HCT116 (cell line): Measurements from ENCODE around the gene TMEM256. TPM values are rescaled to one million over a fixed set of nuclear protein-coding genes. Genes with fewer than 3 reads are reported as not detected.

ENCODE experiments used
- ATAC-seq: fragments of 200-7000 bp; cut with Tn5 transposase; 2 replicates; pipeline ENCODE4 v1.9.1; 2020; ENCODE audit warnings: mild to moderate bottlenecking, moderate library complexity
- BruUV-seq: library from RNA; stranded (reverse); fragments of 400-500 nt; replicated peaks from 2 replicates; lab custom pipeline; 2021; lab: Mats Ljungman, UMichigan
- CTCF ChIA-PET: fragments of 300-600 bp; sonication (Branson Sonifier 250); formaldehyde crosslinking; loops from one replicate; lab custom pipeline; 2021; ENCODE audit warnings: antibody characterized with exemption; lab: Charles Lee
- POLR2A ChIA-PET: fragments of 300-600, 350-600 bp; sonication (Branson Sonifier 250); formaldehyde crosslinking; loops from one replicate; lab custom pipeline; 2021; ENCODE audit warnings: antibody characterized with exemption; lab: Charles Lee
- RAD21 ChIA-PET, 2 experiments: fragments of 300-600 bp; sonication (Branson Sonifier 250); formaldehyde crosslinking; loops; one replicate each; lab custom pipeline; 2023; ENCODE audit warnings: low total read pairs in 2 of 2; ENCODE audit not compliant: uncharacterized antibody in 2 of 2, unreplicated experiment in 2 of 2, low non-redundant PET in 1 of 2; lab: Charles Lee
- DNase-seq: peaks from one replicate; pipeline ENCODE4 v3.0.0-alpha.2; 2010; ENCODE audit warnings: low read depth, low spot score
- H2AFZ ChIP-seq: fragments of 200-600 bp; shearing (Covaris generic), sonication (generic); 2 replicates; pipeline ENCODE4 v1.6.1; 2017; ENCODE audit warnings: low read depth, mixed run types, mixed read lengths, antibody characterized with exemption, low read length; ENCODE audit not compliant: poor library complexity, severe bottlenecking
- H3K27ac ChIP-seq: 2 replicates; pipeline ENCODE4 v1.5.1; 2012; ENCODE audit warnings: low read depth, low read length
- H3K27me3 ChIP-seq: fragments of 200-600 bp; sonication (generic); 2 replicates; pipeline ENCODE4 v1.6.1; 2016; ENCODE audit warnings: mixed run types, low read length, mixed read lengths; ENCODE audit not compliant: insufficient read depth
- H3K36me3 ChIP-seq, 2 experiments: fragments of 200-500 bp in 1 of 2; fragments of 200-600 bp in 1 of 2; sonication (Bioruptor generic) in 1 of 2; sonication (generic) in 1 of 2; 2 replicates each; pipeline versions ENCODE4 v1.5.1 to v1.6.1; 2014 to 2016; ENCODE audit warnings: low read length in 2 of 2, inconsistent platforms in 1 of 2, mixed read lengths in 1 of 2, mixed run types in 1 of 2; ENCODE audit not compliant: insufficient read depth in 2 of 2, control insufficient read depth in 1 of 2
- H3K4me1 ChIP-seq, 2 experiments: fragments of 200-600 bp in 1 of 2; sonication (generic) in 1 of 2; 2 replicates each; pipeline versions ENCODE4 v1.5.1 to v1.6.1; 2012 to 2017; ENCODE audit warnings: low read length in 2 of 2, inconsistent platforms in 1 of 2, mild to moderate bottlenecking in 1 of 2, mixed read lengths in 1 of 2, mixed run types in 1 of 2, moderate library complexity in 1 of 2; ENCODE audit not compliant: insufficient read depth in 2 of 2, control insufficient read depth in 1 of 2
- H3K4me2 ChIP-seq: fragments of 200-600 bp; sonication (generic); 2 replicates; pipeline ENCODE4 v1.6.1; 2017; ENCODE audit warnings: mixed run types, low read length, mixed read lengths
- H3K4me3 ChIP-seq, 2 experiments: fragments of 200-600 bp in 1 of 2; sonication (generic) in 1 of 2; replicated peaks in 1 of 2; 2 replicates each; pipeline ENCODE4 v1.5.1; 2011 to 2016; ENCODE audit warnings: low read length in 2 of 2, control low read depth in 1 of 2, low read depth in 1 of 2, mild to moderate bottlenecking in 1 of 2, mixed read lengths in 1 of 2, mixed run types in 1 of 2
- H3K79me2 ChIP-seq: fragments of 200-600 bp; sonication (generic); 2 replicates; pipeline ENCODE4 v1.6.1; 2017; ENCODE audit warnings: mild to moderate bottlenecking, mixed run types, low read length, moderate library complexity, mixed read lengths; ENCODE audit not compliant: insufficient read depth
- H3K9ac ChIP-seq: fragments of 200-600 bp; sonication (generic); 2 replicates; pipeline ENCODE4 v1.6.1; 2016; ENCODE audit warnings: low read length, mixed read lengths
- H3K9me2 ChIP-seq: fragments of 200-600 bp; sonication (generic), shearing (Covaris generic); 2 replicates; pipeline ENCODE4 v1.6.1; 2017; ENCODE audit warnings: mixed run types, mild to moderate bottlenecking, moderate library complexity; ENCODE audit not compliant: insufficient read depth
- H3K9me3 ChIP-seq, 2 experiments: fragments of 200-500 bp in 1 of 2; fragments of 200-600 bp in 1 of 2; sonication (Bioruptor generic) in 1 of 2; sonication (generic) in 1 of 2; 2 replicates each; pipeline ENCODE4 v1.6.1; 2014 to 2017; ENCODE audit warnings: low read length in 2 of 2, mixed read lengths in 2 of 2, inconsistent platforms in 1 of 2, low read depth in 1 of 2, mild to moderate bottlenecking in 1 of 2, mixed run types in 1 of 2, moderate library complexity in 1 of 2; ENCODE audit not compliant: control insufficient read depth in 1 of 2, insufficient read depth in 1 of 2
- H4K20me1 ChIP-seq: fragments of 200-600 bp; sonication (generic), shearing (Covaris generic); 2 replicates; pipeline ENCODE4 v1.6.1; 2017; ENCODE audit warnings: mixed run types, mild to moderate bottlenecking, moderate library complexity; ENCODE audit not compliant: insufficient read depth
- ATF3 ChIP-seq: IDR thresholded peaks from 2 replicates; pipeline ENCODE4 v1.6.1; 2012
- CBX3 ChIP-seq: IDR thresholded peaks from 2 replicates; pipeline ENCODE4 v1.6.1; 2012; ENCODE audit warnings: low read depth
- CTCF ChIP-seq, 3 experiments: fragments of 200-600 bp in 1 of 3; sonication (generic) in 1 of 3; IDR thresholded peaks in 2 of 3; conservative IDR thresholded peaks in 1 of 3; 2 replicates each; pipeline ENCODE4 v1.5.1; 2012 to 2017; ENCODE audit warnings: low read depth in 2 of 3, low read length in 2 of 3, antibody characterized with exemption in 1 of 3, borderline replicate concordance in 1 of 3, control low read depth in 1 of 3, mild to moderate bottlenecking in 1 of 3, mixed read lengths in 1 of 3, mixed run types in 1 of 3, moderate library complexity in 1 of 3; ENCODE audit not compliant: insufficient read depth in 1 of 3
- EGR1 ChIP-seq: IDR thresholded peaks from 2 replicates; pipeline ENCODE4 v1.6.1; 2012; ENCODE audit warnings: low read depth
- ELF1 ChIP-seq: IDR thresholded peaks from 2 replicates; pipeline ENCODE4 v1.6.1; 2012; ENCODE audit warnings: low read depth, borderline replicate concordance
- EZH2 ChIP-seq: fragments of 200-600 bp; sonication (generic); IDR thresholded peaks from 2 replicates; pipeline ENCODE4 v1.6.1; 2017; ENCODE audit warnings: antibody characterized with exemption, mixed run types
- POLR2AphosphoS5 ChIP-seq: IDR thresholded peaks from 2 replicates; pipeline ENCODE4 v1.6.1; 2011; ENCODE audit warnings: mild to moderate bottlenecking, low read depth, low read length, moderate library complexity
- RAD21 ChIP-seq: IDR thresholded peaks from 2 replicates; pipeline ENCODE4 v1.6.1; 2012; ENCODE audit warnings: low read depth, mild to moderate bottlenecking
- REST ChIP-seq: IDR thresholded peaks from 2 replicates; pipeline ENCODE4 v1.6.1; 2012; ENCODE audit warnings: low read depth
- SIN3A ChIP-seq: IDR thresholded peaks from 2 replicates; pipeline ENCODE4 v1.6.1; 2012; ENCODE audit warnings: low read depth
- SP1 ChIP-seq: IDR thresholded peaks from 2 replicates; pipeline ENCODE4 v1.6.1; 2012; ENCODE audit warnings: low read depth
- SRF ChIP-seq: IDR thresholded peaks from 2 replicates; pipeline ENCODE4 v1.6.1; 2012; ENCODE audit warnings: low read depth
- YY1 ChIP-seq: IDR thresholded peaks from 2 replicates; pipeline ENCODE4 v1.6.1; 2011; ENCODE audit warnings: low read length, low read depth, moderate library complexity, mild to moderate bottlenecking; ENCODE audit not compliant: insufficient replicate concordance; ENCODE audit errors: extremely low read depth
- ZFX ChIP-seq: fragments of 450-650 bp; IDR thresholded peaks from 2 replicates; pipeline ENCODE4 v1.6.1; 2017
- ZNF274 ChIP-seq: fragments of 200-500 bp; sonication (Bioruptor generic); IDR thresholded peaks from 2 replicates; pipeline ENCODE4 v1.6.1; 2014; ENCODE audit warnings: mild to moderate bottlenecking, low read depth, low read length, inconsistent platforms
- intact Hi-C: fragments of 100-400 bp; cut with micrococcal nuclease; formaldehyde crosslinking; loops from 2 replicates; pipeline ENCODE4 v1.10.0; 2022
- total RNA-seq: library from RNA; stranded (reverse); gene quantifications from one replicate; pipeline ENCODE4 v1.2.1, GENCODE V29; 2021; ENCODE audit not compliant: unreplicated experiment

The TMEM256 gene
- total RNA-seq, 1 experiment from 2014 or later: 110 TPM

- no peak for ATAC-seq
- Histone ChIP-seq H3K27ac (no peak overlapping the region), H3K36me3 (no peaks in the 10 kb centered on the region), H3K27me3 (no peaks in the 10 kb centered on the region), H4K20me1 (no peaks in the 10 kb centered on the region), H3K4me2 (no peak overlapping the region), H2AFZ (no peak overlapping the region), H3K9ac (no peak overlapping the region), H3K9me3 (no peaks in the 10 kb centered on the region), H3K4me3 (no peak overlapping the region), H3K79me2 (no peaks in the 10 kb centered on the region), H3K4me1 (peaks cover 13 to 36% of the 10 kb centered on the region in 2 experiments), H3K9me2 (no peaks in the 10 kb centered on the region)
- ChIA-PET RAD21 (no interaction called here), POLR2A (no interaction called here), CTCF (no interaction called here)
- DNase-seq: no peak
- no peak for TF ChIP-seq EGR1
- no peak for TF ChIP-seq SIN3A
- TF ChIP-seq ZFX: no peak
- no peak for TF ChIP-seq CBX3
- TF ChIP-seq ELF1: no peak
- TF ChIP-seq ATF3: no peak
- no peak for TF ChIP-seq POLR2AphosphoS5
- no peak for TF ChIP-seq EZH2
- no peak for TF ChIP-seq REST
- no peak for TF ChIP-seq CTCF (IDR thresholded peaks at IDR 0.05 in 2 of 3, conservative IDR thresholded peaks at IDR 0.05 in 1 of 3; ENCODE audit: borderline replicate concordance in 1 of 3, insufficient read depth in 1 of 3, low read depth in 2 of 3, low read length in 2 of 3)
- no peak for TF ChIP-seq YY1
- TF ChIP-seq SRF: no peak
- TF ChIP-seq ZNF274: no peak
- no peak for TF ChIP-seq RAD21
- TF ChIP-seq SP1: no peak
- BruUV-seq: no TSS peak
- intact Hi-C loops: loop anchor here (10.0 kb wide), 1 partner anchor 174 kb away; the partner anchor contains the start of gene CLDN7
Observed at GRCh38 chr17:7438656-7439460, 35.0 kb upstream of the TMEM256 start.
